ENCODE results near the gene ADCY9.
"Not testable (repeated sequence)": the region's sequence is repeated elsewhere in the genome, so short reads cannot be mapped to it uniquely, and the experiment has no call there.

ADCY9 gene

DNA sequence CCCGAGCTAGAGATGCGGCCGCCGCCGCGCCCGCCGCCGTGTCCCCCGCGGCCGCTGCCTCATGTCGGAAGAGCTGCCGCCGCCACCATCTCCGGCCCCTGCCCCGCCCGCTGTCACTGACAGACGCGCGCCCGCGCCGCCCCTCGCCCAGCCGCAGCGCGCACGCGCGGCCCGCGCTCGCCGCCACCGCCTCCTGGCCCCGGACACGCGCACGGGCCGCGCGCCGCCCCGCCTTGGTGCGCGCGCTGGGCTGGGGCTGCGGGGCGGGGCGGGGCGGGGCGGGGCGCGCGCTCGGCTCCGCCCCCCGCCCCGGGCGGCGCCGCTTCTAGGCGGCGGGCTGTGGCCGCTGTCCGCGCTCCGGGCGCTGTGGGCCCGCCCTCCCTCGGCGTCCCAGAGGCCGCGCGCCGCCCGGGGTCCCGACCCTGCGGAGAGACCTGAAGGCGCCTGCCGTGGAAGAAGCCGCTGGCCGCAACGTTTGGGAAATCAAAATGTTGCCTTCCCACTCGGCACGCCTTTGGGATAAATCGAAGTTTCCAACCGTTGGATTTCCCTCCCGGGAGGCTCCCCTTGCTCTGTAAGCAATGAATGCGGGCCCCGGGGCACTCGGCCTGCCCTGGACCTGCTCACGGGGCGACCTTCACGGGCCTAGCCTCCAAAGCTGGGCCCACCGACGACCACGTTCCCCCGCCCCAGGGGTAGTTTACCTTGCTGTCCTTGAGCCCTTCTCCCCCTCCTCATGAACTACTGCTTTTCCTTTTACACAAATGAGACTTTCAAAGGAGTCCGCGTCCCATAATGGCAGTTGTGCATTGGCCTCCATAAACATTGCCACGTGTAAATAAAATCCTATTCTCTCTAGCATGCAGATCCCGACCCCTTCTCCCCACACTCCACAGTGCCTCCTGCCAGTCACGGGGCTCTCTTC, at the start of gene ADCY9:
Gene ADCY9, minus strand, starts transcription at position 118 of the 925 bp plus-strand sequence. CDS start 1,000 bp downstream, outside the sequence.
- DNase-seq (ENCODE audit: low spot score): peak; percentile 95
- in situ Hi-C loops (cut with MboI; ENCODE audit: low sequenced_read_pairs, unreplicated experiment): no loop called here
- TF ChIP-seq, protein P1, sequence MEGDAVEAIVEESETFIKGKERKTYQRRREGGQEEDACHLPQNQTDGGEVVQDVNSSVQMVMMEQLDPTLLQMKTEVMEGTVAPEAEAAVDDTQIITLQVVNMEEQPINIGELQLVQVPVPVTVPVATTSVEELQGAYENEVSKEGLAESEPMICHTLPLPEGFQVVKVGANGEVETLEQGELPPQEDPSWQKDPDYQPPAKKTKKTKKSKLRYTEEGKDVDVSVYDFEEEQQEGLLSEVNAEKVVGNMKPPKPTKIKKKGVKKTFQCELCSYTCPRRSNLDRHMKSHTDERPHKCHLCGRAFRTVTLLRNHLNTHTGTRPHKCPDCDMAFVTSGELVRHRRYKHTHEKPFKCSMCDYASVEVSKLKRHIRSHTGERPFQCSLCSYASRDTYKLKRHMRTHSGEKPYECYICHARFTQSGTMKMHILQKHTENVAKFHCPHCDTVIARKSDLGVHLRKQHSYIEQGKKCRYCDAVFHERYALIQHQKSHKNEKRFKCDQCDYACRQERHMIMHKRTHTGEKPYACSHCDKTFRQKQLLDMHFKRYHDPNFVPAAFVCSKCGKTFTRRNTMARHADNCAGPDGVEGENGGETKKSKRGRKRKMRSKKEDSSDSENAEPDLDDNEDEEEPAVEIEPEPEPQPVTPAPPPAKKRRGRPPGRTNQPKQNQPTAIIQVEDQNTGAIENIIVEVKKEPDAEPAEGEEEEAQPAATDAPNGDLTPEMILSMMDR (IDR thresholded peaks at IDR 0.05; ENCODE audit: borderline replicate concordance, control extremely low read depth, extremely low read depth, insufficient read depth, missing control alignments): no peak

DNA sequence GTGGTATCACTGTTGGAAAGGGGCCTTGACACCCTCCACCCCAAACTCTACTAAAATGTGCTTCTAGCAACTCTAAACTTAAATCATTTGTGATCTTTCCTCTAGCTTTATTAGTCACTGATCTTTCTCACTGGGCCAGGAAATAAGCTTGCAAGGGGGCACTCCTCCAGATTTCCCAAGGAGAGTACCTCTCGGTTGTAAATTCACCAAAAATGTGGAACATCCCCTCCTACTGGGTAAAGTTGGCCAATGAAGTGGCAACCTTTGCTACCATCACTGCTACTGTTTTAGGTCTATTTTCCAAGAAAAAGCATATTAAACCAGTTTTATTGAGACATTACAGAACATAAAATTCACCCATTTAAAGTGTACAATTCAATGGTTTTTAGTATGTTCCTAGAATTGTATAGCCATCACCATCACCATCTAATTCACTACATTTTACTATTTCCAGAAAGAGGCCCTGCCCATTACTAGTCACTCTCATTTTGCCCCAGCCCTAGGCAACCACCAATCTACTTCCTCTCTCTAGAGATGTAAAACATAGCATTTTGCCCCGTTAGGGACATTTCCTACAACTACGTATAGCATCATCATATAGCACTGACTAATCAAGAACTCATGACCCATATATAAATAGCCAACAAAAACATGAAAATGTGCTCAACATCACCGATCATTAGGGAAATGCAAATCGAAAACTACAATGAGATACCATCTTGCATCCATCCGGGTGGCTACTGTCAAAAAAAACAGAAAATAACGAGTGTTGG, 44.6 kb upstream of the ADCY9 start:
- no peak for DNase-seq (ENCODE audit: low spot score)
- in situ Hi-C loops (cut with MboI; ENCODE audit: low sequenced_read_pairs, unreplicated experiment): no loop called here

DNA sequence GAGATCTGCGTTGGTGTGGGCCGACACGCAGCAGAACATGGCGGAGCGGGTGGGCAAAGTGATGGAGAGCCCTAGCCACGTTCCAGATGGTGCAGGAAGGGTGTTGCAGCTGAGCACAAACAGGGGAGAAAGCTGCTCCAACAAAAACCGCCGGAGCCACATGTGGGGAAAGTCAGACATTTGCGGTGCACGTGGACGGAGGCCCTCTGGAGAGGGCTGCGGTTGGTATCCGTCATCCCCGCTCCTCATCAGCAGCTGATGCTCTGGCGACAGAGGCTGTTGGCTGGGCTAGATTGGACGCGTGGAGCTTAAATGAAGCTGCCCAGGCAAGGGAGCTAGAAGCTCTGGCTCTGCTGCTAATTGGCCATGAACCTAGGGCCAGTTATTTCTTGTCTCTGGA, 43.5 kb upstream of the ADCY9 start:
- no peak for DNase-seq (ENCODE audit: low spot score)
- in situ Hi-C loops (cut with MboI; ENCODE audit: low sequenced_read_pairs, unreplicated experiment): no loop called here
- TF ChIP-seq, protein P1 (IDR thresholded peaks at IDR 0.05; ENCODE audit: borderline replicate concordance, control extremely low read depth, extremely low read depth, insufficient read depth, missing control alignments): no peak

More for the DNA sequence above, 44.6 kb upstream of the ADCY9 start:
- TF ChIP-seq, protein P1 (IDR thresholded peaks at IDR 0.05; ENCODE audit: borderline replicate concordance, control extremely low read depth, extremely low read depth, insufficient read depth, missing control alignments): no peak

DNA sequence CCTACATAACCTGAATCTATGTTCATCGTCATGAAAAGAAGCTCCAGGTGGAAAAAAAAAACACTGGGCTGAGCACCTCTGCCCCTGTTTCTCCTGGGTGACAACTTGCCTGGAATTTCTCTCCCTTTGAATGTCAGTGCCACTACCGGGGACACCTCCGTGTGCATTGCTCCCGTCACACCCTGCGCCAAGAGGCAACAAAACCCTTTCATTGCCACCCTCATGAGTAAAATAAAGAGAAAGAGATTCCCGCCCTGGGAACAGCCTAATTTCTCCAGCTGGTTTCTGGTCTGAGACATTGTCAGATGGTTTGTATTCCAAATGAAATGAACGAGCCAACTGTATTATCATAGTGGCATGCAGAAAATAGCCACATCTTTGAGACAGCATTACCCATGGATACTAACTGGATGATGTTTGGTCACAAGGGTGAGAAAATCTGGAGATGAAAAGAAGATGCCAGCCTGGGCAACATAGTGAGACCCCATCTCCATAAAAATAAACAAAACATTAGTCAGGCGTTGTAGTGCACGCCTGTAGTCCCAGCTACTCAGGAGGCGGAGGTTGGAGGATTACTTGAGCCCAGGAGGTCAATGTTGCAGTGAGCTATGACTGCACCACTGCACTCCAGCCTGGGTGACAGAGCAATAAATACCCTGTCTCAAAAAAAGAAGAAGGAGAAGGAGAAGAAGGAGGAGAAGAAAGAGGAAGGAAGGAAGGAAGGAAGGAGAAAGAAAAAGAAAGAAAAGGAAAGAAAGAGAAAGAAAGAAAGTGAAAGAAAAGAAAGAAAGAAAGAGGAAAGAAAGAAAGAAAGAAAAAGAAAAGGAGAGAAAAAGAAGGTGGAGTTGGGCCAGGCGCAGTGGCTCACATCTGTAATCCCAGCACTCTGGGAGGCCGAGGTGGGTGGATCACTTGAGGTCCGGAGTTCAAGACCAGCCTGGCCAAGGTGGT, 42.2 kb upstream of the ADCY9 start:
- in situ Hi-C loops (cut with MboI; ENCODE audit: low sequenced_read_pairs, unreplicated experiment): no loop called here
- DNase-seq (ENCODE audit: low spot score): no peak
- TF ChIP-seq, protein P1 (IDR thresholded peaks at IDR 0.05; ENCODE audit: borderline replicate concordance, control extremely low read depth, extremely low read depth, insufficient read depth, missing control alignments): no peak

DNA sequence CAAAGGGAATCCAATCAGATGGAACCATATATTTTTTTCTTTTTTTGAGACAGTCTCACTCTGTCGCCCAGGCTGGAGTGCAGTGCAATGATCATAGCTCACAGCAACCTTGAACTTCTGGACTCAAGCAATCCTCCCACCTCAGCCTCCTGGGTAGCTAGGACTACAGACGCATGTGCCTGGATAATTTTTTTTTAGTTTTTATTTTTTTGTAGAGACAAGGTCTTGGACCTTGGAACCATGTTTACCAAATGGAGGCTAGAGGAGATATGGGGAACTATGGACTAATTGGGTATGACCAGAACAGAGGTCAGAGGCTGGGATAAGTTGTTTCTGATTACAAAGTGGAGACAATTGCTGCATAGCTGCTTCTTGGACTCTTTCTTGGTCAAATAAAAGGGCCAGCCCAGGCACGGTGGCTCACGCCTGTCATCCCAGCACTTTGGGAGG, 41.2 kb upstream of the ADCY9 start:
- in situ Hi-C loops (cut with MboI; ENCODE audit: low sequenced_read_pairs, unreplicated experiment): no loop called here

DNA sequence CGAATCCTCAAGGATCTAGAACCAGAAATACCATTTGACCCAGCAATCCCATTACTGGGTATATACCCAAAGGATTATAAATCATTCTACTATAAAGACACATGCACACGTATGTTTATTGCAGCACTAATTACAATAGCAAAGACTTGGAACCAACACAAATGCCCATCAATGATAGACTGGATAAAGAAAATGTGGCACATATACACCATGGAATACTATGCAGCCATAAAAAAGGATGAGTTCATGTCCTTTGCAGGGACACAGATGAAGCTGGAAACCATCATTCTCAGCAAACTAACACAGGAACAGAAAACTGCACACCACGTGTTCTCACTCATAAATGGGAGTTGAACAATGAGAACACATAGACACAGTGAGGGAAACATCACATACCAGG, 40.3 kb upstream of the ADCY9 start:
- in situ Hi-C loops (cut with MboI; ENCODE audit: low sequenced_read_pairs, unreplicated experiment); DNase-seq (ENCODE audit: low spot score): not testable (repeated sequence)

More for the DNA sequence above, 41.2 kb upstream of the ADCY9 start:
- TF ChIP-seq, protein P1 (IDR thresholded peaks at IDR 0.05; ENCODE audit: borderline replicate concordance, control extremely low read depth, extremely low read depth, insufficient read depth, missing control alignments): no peak
- no peak for DNase-seq (ENCODE audit: low spot score)

DNA sequence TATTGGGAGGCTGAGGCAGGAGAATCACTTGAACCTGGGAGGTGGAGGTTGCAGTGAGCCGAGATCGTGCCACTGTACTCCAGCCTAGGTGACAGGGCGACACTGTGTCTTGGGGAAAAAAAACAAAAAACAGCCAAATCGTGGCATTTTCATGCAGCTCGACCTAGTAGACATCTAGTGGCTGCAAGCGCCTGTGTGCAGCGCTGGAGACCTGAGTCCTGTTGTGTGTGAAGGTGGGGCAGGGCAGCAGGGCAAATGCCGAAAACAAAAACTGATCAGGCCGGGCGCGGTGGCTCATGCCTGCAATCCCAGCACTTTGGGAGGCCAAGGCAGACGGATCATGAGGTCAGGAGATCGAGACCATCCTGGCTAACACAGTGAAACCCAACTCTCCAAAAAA, 37.1 kb upstream of the ADCY9 start:
- in situ Hi-C loops (cut with MboI; ENCODE audit: low sequenced_read_pairs, unreplicated experiment): not testable (repeated sequence)

More for the DNA sequence above, 37.1 kb upstream of the ADCY9 start:
- DNase-seq (ENCODE audit: low spot score): not testable (repeated sequence)
